K562 (cell line): ENCODE data around the gene CMSS1. TPM values are rescaled to one million over a fixed set of nuclear protein-coding genes. Genes with fewer than 3 reads are reported as not detected.

Experiments
- ATAC-seq: fragments of 200-7000 bp; cut with Tn5 transposase; 3 replicates; pipeline ENCODE4 v1.9.1; 2020; ENCODE audit warnings: moderate library complexity
- BruUV-seq: library from RNA; stranded (reverse); fragments of 400-500 nt; replicated peaks from 2 replicates; lab custom pipeline; 2021; lab: Mats Ljungman, UMichigan
- CTCF ChIA-PET: fragments of 300-600 bp; formaldehyde crosslinking; extraction: SDS; loops from one replicate; lab custom pipeline; 2021; ENCODE audit warnings: low intra/inter-chr PET ratio; lab: Yijun Ruan, JAX
- POLR2A ChIA-PET: fragments of 300-600, 350-650 bp; sonication (Branson Sonifier 250); formaldehyde crosslinking; extraction: SDS; loops from one replicate; lab custom pipeline; 2021; ENCODE audit warnings: antibody characterized with exemption, inconsistent platforms; lab: Yijun Ruan, JAX
- DNase-seq, 4 experiments: peaks; one replicate each; pipeline versions ENCODE4 v3.0.0 to v3.0.0-alpha.2; 2011 to 2018; ENCODE audit warnings: low spot score in 3 of 4, mixed read lengths in 3 of 4; ENCODE audit errors: extremely low read depth in 1 of 4
- FAIRE-seq: peaks from 2 replicates; lab custom pipeline; 2011; peaks lifted over from hg19 to GRCh38; lab: Jason Lieb, UNC
- H2AFZ ChIP-seq: 2 replicates; pipeline ENCODE4 v1.6.0; 2011; ENCODE audit warnings: low read depth, low read length, control low read depth, inconsistent platforms
- H3K27ac ChIP-seq: fragments of 200-600 bp; 3 replicates; pipeline ENCODE4 v1.8.0; 2011; ENCODE audit warnings: low read depth, mild to moderate bottlenecking, control low read depth, inconsistent platforms, low read length, moderate library complexity, mixed read lengths; ENCODE audit errors: extremely low read depth
- H3K27me3 ChIP-seq, 2 experiments: fragments of 300-600 bp in 1 of 2; 2 replicates in 1 of 2; 3 replicates in 1 of 2; pipeline versions ENCODE4 v1.6.0 to v1.8.0; 2011; ENCODE audit warnings: inconsistent platforms in 2 of 2, low read length in 2 of 2, mild to moderate bottlenecking in 1 of 2, mixed read lengths in 1 of 2, moderate library complexity in 1 of 2; ENCODE audit not compliant: control insufficient read depth in 2 of 2, insufficient read depth in 2 of 2
- H3K36me3 ChIP-seq: fragments of 300-600 bp; 3 replicates; pipeline ENCODE4 v1.8.0; 2011; ENCODE audit warnings: mild to moderate bottlenecking, low read length, inconsistent platforms; ENCODE audit not compliant: control insufficient read depth, insufficient read depth
- H3K4me1 ChIP-seq, 2 experiments: fragments of 200-600 bp in 1 of 2; replicated peaks in 1 of 2; 2 replicates in 1 of 2; 3 replicates in 1 of 2; pipeline versions ENCODE4 v1.5.1 to v1.8.0; 2011; ENCODE audit warnings: inconsistent platforms in 2 of 2, low read length in 2 of 2, mild to moderate bottlenecking in 1 of 2, mixed read lengths in 1 of 2, moderate library complexity in 1 of 2; ENCODE audit not compliant: control insufficient read depth in 2 of 2, insufficient read depth in 2 of 2
- H3K4me2 ChIP-seq: 2 replicates; pipeline ENCODE4 v1.6.1; 2011; ENCODE audit warnings: low read length, control low read depth, inconsistent platforms, mixed read lengths; ENCODE audit not compliant: insufficient read depth
- H3K4me3 ChIP-seq: fragments of 200-600 bp; sonication (generic), shearing (Covaris generic); 2 replicates; pipeline ENCODE4 v1.5.1; 2016; ENCODE audit warnings: control low read depth, inconsistent platforms
- H3K79me2 ChIP-seq: fragments of 200-600 bp; 3 replicates; pipeline ENCODE4 v1.8.0; 2011; ENCODE audit warnings: low read length, inconsistent platforms; ENCODE audit not compliant: control insufficient read depth, insufficient read depth
- H3K9ac ChIP-seq, 2 experiments: 2 replicates each; pipeline versions ENCODE4 v1.6.0 to v1.6.1; 2011; ENCODE audit warnings: low read depth in 2 of 2, low read length in 2 of 2, control low read depth in 1 of 2, inconsistent platforms in 1 of 2, mild to moderate bottlenecking in 1 of 2, mixed read lengths in 1 of 2; ENCODE audit not compliant: insufficient read depth in 1 of 2
- H3K9me1 ChIP-seq: one replicate; pipeline ENCODE4 v1.6.0; 2011; ENCODE audit warnings: inconsistent platforms, mild to moderate bottlenecking, low read length, moderate library complexity; ENCODE audit not compliant: control insufficient read depth, insufficient read depth
- H3K9me3 ChIP-seq: replicated peaks from 2 replicates; pipeline ENCODE4 v1.5.1; 2011; ENCODE audit warnings: low read depth, low read length, inconsistent platforms; ENCODE audit not compliant: control insufficient read depth, insufficient read depth
- H4K20me1 ChIP-seq: replicated peaks from 2 replicates; pipeline ENCODE4 v1.6.1; 2011; ENCODE audit warnings: low read length, inconsistent platforms, mixed read lengths; ENCODE audit not compliant: control insufficient read depth, insufficient read depth
- POLR3A ChIP-seq: IDR thresholded peaks from 2 replicates; pipeline ENCODE4 v1.6.1; 2011; ENCODE audit warnings: borderline replicate concordance, mild to moderate bottlenecking, moderate library complexity; ENCODE audit not compliant: insufficient read length, insufficient read depth; ENCODE audit errors: extremely low read depth
- RAD21 ChIP-seq, 2 experiments: fragments of 250-450 bp in 1 of 2; fragments of 450-650 bp in 1 of 2; sonication (Bioruptor Pico) in 1 of 2; formaldehyde crosslinking in 1 of 2; IDR thresholded peaks in 1 of 2; conservative IDR thresholded peaks in 1 of 2; 2 replicates each; pipeline versions ENCODE4 v1.4.0 to v1.8.0; 2020 to 2022; ENCODE audit warnings: mild to moderate bottlenecking in 2 of 2, moderate library complexity in 1 of 2
- SPI1 ChIP-seq: IDR thresholded peaks from 2 replicates; pipeline ENCODE4 v1.6.1; 2011; ENCODE audit warnings: low read depth, low read length, control low read depth, borderline replicate concordance
- WGBS: fragments of 100-300 bp; shearing (Covaris generic); methylation state at CpG from one replicate; pipeline ENCODE4 v1.1.6; 2016; ENCODE audit warnings: low coverage, mixed read lengths; ENCODE audit not compliant: insufficient coverage; ENCODE audit errors: missing lambda C conversion rate; 5-methylcytosine and 5-hydroxymethylcytosine counted together
- in situ Hi-C: fragments of 300-500 bp; cut with MboI; formaldehyde crosslinking; loops from 4 replicates; pipeline ENCODE4 v1.15.0; 2018; ENCODE audit warnings: inconsistent platforms, mixed read lengths
- intact Hi-C: fragments of 100-400 bp; cut with micrococcal nuclease; formaldehyde crosslinking; loops from 2 replicates; pipeline ENCODE4 v1.14.2; 2022
- polyA plus RNA-seq, 8 experiments: library from polyadenylated mRNA; depleted of rRNA in 4 of 8; stranded (reverse) in 5 of 8; unstranded in 3 of 8; fragments of >200 nt; fragmentation: Nextera tagmentation in 2 of 8; fragmentation: Illumina TruSeq in 1 of 8; extraction: Ambion mirVana in 2 of 8; extraction: Trizol in 1 of 8; gene quantifications; 2 replicates each; pipeline versions ENCODE4 v1.2.1 to v1.2.3, GENCODE V29; 2011 to 2014; ENCODE audit warnings: inconsistent platforms in 1 of 8, missing spikeins in 1 of 8
- total RNA-seq, 7 experiments: library from RNA; depleted of rRNA in 6 of 7; stranded (reverse); fragments of >200 nt in 6 of 7; fragmentation: Illumina TruSeq in 2 of 7; extraction: Trizol in 2 of 7; gene quantifications; 2 replicates each; pipeline versions ENCODE4 v1.2.1 to v1.2.3, GENCODE V29; 2011 to 2021; ENCODE audit warnings: low replicate concordance in 1 of 7
- TF ChIP-seq, protein P1 (sequence below): fragments of 450-650 bp; IDR thresholded peaks from one replicate; pipeline ENCODE4 v1.6.1; 2018; ENCODE audit warnings: mild to moderate bottlenecking, moderate library complexity; ENCODE audit not compliant: partially characterized antibody

CMSS1 gene
- total and polyA plus RNA-seq, 9 of the 15 experiments (the other 6 are each of a cell fraction or from before 2014, with no cell fraction given): 46.9 to 109 (median 72.3) TPM

DNA sequence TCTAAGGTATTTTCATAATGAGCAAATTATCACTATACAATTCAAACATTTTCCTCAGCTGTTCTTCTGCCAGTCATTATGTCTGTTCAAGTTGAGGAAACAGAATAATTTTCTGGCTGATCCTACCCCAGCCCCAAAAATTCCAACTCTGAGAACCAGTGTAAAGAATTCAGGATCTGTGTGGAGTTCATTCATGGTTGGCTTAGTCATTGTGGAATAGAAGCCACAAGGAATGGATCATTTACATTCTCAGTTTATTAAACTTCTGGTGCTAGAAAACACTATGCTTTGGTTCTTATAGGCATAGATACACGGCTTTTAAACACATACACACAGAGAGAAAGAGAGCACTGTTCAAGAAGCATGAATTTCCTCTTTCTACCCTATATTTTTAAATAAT lies 134.6 kb downstream of the CMSS1 start:
- 73% methylated on average over 1 of the region's 1 CpG for WGBS
- no peak overlapping the region for H3K4me2 ChIP-seq
- no peak overlapping the region for H2AFZ ChIP-seq
- ChIA-PET CTCF (no interaction called here), POLR2A (interaction anchor here (0.9 kb wide), 1 partner anchor 9 kb away, joined by 3 read pairs; no protein-coding TSS in a partner anchor)
- H3K4me1 ChIP-seq: peaks cover 0 to 14% of the 10 kb centered on the region in 2 experiments; a peak in 2 of 5 replicates
- FAIRE-seq (no peak), ATAC-seq (no peak)
- no peak overlapping the region for H3K9ac ChIP-seq
- H3K9me1 ChIP-seq: peaks cover 3% of the 10 kb centered on the region
- no peaks in the 10 kb centered on the region for H3K9me3 ChIP-seq
- no TSS peak for BruUV-seq
- H3K4me3 ChIP-seq: no peak overlapping the region
- no peak overlapping the region for H3K27ac ChIP-seq
- H3K79me2 ChIP-seq: peaks cover 8% of the 10 kb centered on the region; the same call in 2 of the 3 replicates
- in situ Hi-C loops: no loop called here
- H4K20me1 ChIP-seq: 0 out of 2 replicates have a peak, but pooled peaks cover 8% of the 10 kb centered on the region
- intact Hi-C loops: no loop called here
- H3K27me3 ChIP-seq: no peaks in the 10 kb centered on the region
- no peaks in the 10 kb centered on the region for H3K36me3 ChIP-seq
- TF ChIP-seq RAD21 (CRISPR knock-in tag; conservative IDR thresholded peaks at IDR 0.05 in 1 of 2, IDR thresholded peaks at IDR 0.05 in 1 of 2) (no peak), POLR3A (no peak), SPI1 (no peak)
- TF ChIP-seq, protein P1, sequence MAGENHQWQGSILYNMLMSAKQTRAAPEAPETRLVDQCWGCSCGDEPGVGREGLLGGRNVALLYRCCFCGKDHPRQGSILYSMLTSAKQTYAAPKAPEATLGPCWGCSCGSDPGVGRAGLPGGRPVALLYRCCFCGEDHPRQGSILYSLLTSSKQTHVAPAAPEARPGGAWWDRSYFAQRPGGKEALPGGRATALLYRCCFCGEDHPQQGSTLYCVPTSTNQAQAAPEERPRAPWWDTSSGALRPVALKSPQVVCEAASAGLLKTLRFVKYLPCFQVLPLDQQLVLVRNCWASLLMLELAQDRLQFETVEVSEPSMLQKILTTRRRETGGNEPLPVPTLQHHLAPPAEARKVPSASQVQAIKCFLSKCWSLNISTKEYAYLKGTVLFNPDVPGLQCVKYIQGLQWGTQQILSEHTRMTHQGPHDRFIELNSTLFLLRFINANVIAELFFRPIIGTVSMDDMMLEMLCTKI: no peak
- TF ChIP-seq, all 486 proteins: peak for 0
- no peak for DNase-seq
